Central memory CD4-positive, alpha-beta T cell (primary cell): ENCODE measurements around the gene SFT2D3.

Experiments used
- DNase-seq: peaks from one replicate; pipeline ENCODE4 v3.0.0; 2022

Gene SFT2D3

DNA sequence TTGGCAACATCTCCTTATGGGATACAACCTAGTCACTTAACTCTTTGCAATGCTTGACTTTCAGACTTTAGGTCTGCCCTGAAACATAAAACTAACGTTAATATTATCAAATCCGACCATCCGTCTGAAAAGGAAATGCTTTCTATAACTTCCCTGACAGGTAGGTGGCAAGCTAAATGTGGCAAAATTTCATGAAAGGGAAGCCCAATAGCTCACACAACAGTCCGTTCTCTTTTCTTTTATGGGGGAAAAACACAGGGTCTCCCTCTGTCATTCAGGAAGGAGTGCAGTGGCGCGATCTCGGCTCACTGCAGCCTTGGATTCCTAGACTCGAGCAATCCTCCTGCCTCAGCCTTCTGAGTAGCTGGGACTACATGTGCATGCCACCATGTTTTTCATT, 52.9 kb downstream of the SFT2D3 start:
- no peak for DNase-seq
